ENCODE results near the gene RHOH. TPM values are rescaled to one million over a fixed set of nuclear protein-coding genes. Genes with fewer than 3 reads are reported as not detected.

Gene RHOH
- total and polyA plus RNA-seq, 9 of the 15 experiments (the other 6 are each of a cell fraction or from before 2014, with no cell fraction given) = 14.3 to 37.7 (median 23.2) TPM

DNA sequence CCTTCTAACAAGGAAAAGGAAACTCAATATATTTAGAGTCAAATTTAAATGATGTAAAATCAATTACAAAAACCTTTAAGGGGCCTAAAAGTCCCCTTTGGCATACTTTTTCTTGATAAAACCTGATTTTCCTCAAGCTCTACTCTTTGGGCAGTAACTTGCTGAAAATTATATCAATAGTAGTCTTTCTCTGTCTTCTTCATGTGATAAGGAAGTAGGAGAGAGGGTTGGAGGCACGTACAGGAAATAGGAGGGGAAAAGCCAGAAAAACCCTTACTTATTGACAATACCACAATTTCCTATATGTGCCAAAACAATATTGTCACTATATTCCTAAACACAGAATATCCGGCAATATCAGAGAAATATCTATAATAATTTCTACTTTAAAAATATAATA, 9.6 kb downstream of the RHOH start:
- intact Hi-C loops (cut with micrococcal nuclease) = no loop called here
- CTCF ChIA-PET (ENCODE audit: low intra/inter-chr PET ratio) = no interaction called here
- POLR2A ChIA-PET = interaction anchor here (0.8 kb wide), 1 partner anchor 10 kb away, joined by 3 read pairs; no protein-coding TSS in a partner anchor
- peak overlapping the region; percentile 92 for H3K4me2 ChIP-seq (ENCODE audit: insufficient read depth, low read length)
- in situ Hi-C loops (cut with MboI) = no loop called here
- ATAC-seq = 0 out of 3 replicates have a peak, but pooled peaks have one; percentile 11
- FAIRE-seq = peak; percentile 32
- H3K4me1 ChIP-seq (replicated peaks in 1 of 2; ENCODE audit: control insufficient read depth in 2 of 2, insufficient read depth in 2 of 2, low read length in 2 of 2) = peaks cover 27 to 35% of the 10 kb centered on the region in 2 experiments; a peak in 4 of 5 replicates
- H3K9ac ChIP-seq (ENCODE audit: insufficient read depth in 1 of 2, low read depth in 2 of 2, low read length in 2 of 2) = peak overlapping the region; percentile 76 to 91; a peak in 3 of 4 replicates
- H3K79me2 ChIP-seq (ENCODE audit: control insufficient read depth, insufficient read depth, low read length) = peaks cover 98% of the 10 kb centered on the region
- peak overlapping the region; percentile 97 for H3K27ac ChIP-seq (ENCODE audit: extremely low read depth, low read depth, low read length)
- no peaks in the 10 kb centered on the region for H3K9me1 ChIP-seq (ENCODE audit: control insufficient read depth, insufficient read depth, low read length)
- H3K27me3 ChIP-seq (ENCODE audit: control insufficient read depth in 2 of 2, insufficient read depth in 2 of 2, low read length in 2 of 2) = no peaks in the 10 kb centered on the region
- peak overlapping the region; percentile 46 for H3K4me3 ChIP-seq
- H3K36me3 ChIP-seq (ENCODE audit: control insufficient read depth, insufficient read depth, low read length) = peaks cover 16% of the 10 kb centered on the region; the same call in 2 of the 3 replicates
- no TSS peak for BruUV-seq (replicated peaks)
- no peaks in the 10 kb centered on the region for H3K9me3 ChIP-seq (replicated peaks; ENCODE audit: control insufficient read depth, insufficient read depth, low read depth, low read length)
- WGBS (ENCODE audit: insufficient coverage, low coverage, missing lambda C conversion rate) = 0% methylated on average over 2 of the region's 2 CpGs
- H2AFZ ChIP-seq (ENCODE audit: low read depth, low read length) = peak overlapping the region; percentile 29; the same call in 1 of the 2 replicates
- no peak for DNase-seq (ENCODE audit: extremely low read depth in 1 of 4, low spot score in 3 of 4)
- H4K20me1 ChIP-seq (replicated peaks; ENCODE audit: control insufficient read depth, insufficient read depth, low read length) = no peaks in the 10 kb centered on the region
- 0 out of 2 replicates have a peak, but pooled peaks have one; percentile 2 for TF ChIP-seq ARID1B (IDR thresholded peaks at IDR 0.05)
- TF ChIP-seq, protein P1, sequence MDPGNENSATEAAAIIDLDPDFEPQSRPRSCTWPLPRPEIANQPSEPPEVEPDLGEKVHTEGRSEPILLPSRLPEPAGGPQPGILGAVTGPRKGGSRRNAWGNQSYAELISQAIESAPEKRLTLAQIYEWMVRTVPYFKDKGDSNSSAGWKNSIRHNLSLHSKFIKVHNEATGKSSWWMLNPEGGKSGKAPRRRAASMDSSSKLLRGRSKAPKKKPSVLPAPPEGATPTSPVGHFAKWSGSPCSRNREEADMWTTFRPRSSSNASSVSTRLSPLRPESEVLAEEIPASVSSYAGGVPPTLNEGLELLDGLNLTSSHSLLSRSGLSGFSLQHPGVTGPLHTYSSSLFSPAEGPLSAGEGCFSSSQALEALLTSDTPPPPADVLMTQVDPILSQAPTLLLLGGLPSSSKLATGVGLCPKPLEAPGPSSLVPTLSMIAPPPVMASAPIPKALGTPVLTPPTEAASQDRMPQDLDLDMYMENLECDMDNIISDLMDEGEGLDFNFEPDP (CRISPR knock-in tag; IDR thresholded peaks at IDR 0.05) = no peak
- TF ChIP-seq ZNF212 (CRISPR knock-in tag; IDR thresholded peaks at IDR 0.05) = no peak
- TF ChIP-seq, protein P2, sequence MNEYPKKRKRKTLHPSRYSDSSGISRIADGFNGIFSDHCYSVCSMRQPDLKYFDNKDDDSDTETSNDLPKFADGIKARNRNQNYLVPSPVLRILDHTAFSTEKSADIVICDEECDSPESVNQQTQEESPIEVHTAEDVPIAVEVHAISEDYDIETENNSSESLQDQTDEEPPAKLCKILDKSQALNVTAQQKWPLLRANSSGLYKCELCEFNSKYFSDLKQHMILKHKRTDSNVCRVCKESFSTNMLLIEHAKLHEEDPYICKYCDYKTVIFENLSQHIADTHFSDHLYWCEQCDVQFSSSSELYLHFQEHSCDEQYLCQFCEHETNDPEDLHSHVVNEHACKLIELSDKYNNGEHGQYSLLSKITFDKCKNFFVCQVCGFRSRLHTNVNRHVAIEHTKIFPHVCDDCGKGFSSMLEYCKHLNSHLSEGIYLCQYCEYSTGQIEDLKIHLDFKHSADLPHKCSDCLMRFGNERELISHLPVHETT (CRISPR knock-in tag; conservative IDR thresholded peaks at IDR 0.05 in 1 of 2, IDR thresholded peaks at IDR 0.05 in 1 of 2) = no peak
- TF ChIP-seq ZNF507 (tag; conservative IDR thresholded peaks at IDR 0.05) = no peak
- TF ChIP-seq POU5F1 (IDR thresholded peaks at IDR 0.05; ENCODE audit: borderline replicate concordance, low read depth, low read length, partially characterized antibody) = no peak
- no peak for TF ChIP-seq HEY1 (CRISPR knock-in tag; IDR thresholded peaks at IDR 0.05; ENCODE audit: borderline replicate concordance)
- TF ChIP-seq, protein P3, sequence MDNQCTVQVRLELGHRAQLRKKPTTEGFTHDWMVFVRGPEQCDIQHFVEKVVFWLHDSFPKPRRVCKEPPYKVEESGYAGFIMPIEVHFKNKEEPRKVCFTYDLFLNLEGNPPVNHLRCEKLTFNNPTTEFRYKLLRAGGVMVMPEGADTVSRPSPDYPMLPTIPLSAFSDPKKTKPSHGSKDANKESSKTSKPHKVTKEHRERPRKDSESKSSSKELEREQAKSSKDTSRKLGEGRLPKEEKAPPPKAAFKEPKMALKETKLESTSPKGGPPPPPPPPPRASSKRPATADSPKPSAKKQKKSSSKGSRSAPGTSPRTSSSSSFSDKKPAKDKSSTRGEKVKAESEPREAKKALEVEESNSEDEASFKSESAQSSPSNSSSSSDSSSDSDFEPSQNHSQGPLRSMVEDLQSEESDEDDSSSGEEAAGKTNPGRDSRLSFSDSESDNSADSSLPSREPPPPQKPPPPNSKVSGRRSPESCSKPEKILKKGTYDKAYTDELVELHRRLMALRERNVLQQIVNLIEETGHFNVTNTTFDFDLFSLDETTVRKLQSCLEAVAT (IDR thresholded peaks at IDR 0.05) = no peak; a peak in 1 of 4 replicates
- no peak for TF ChIP-seq TFAM (CRISPR knock-in tag; conservative IDR thresholded peaks at IDR 0.05)
- TF ChIP-seq ZNF174 (CRISPR knock-in tag; IDR thresholded peaks at IDR 0.05) = 0 out of 2 replicates have a peak, but pooled peaks have one; percentile 47
- 0 out of 2 replicates have a peak, but pooled peaks have one; percentile 24 for TF ChIP-seq KLF6 (CRISPR knock-in tag; IDR thresholded peaks at IDR 0.05; ENCODE audit: borderline replicate concordance)
- 0 out of 2 replicates have a peak, but pooled peaks have one; percentile 41 for TF ChIP-seq ZNF766 (CRISPR knock-in tag; conservative IDR thresholded peaks at IDR 0.05)
- TF ChIP-seq ZBED1 (IDR thresholded peaks at IDR 0.05) = no peak
- TF ChIP-seq, protein P4, sequence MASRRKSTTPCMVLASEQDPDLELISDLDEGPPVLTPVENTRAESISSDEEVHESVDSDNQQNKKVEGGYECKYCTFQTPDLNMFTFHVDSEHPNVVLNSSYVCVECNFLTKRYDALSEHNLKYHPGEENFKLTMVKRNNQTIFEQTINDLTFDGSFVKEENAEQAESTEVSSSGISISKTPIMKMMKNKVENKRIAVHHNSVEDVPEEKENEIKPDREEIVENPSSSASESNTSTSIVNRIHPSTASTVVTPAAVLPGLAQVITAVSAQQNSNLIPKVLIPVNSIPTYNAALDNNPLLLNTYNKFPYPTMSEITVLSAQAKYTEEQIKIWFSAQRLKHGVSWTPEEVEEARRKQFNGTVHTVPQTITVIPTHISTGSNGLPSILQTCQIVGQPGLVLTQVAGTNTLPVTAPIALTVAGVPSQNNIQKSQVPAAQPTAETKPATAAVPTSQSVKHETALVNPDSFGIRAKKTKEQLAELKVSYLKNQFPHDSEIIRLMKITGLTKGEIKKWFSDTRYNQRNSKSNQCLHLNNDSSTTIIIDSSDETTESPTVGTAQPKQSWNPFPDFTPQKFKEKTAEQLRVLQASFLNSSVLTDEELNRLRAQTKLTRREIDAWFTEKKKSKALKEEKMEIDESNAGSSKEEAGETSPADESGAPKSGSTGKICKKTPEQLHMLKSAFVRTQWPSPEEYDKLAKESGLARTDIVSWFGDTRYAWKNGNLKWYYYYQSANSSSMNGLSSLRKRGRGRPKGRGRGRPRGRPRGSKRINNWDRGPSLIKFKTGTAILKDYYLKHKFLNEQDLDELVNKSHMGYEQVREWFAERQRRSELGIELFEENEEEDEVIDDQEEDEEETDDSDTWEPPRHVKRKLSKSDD (conservative IDR thresholded peaks at IDR 0.05; ENCODE audit: low read length) = no peak
- no peak for TF ChIP-seq MEF2A (IDR thresholded peaks at IDR 0.05; ENCODE audit: control insufficient read depth, low read depth, low read length)

All from K562 (cell line).